Nephron (organoid): ENCODE data around the gene PTCD2.

Source experiments
- H3K27ac Mint-ChIP-seq, 3 experiments: 2 replicates each; pipeline ENCODE4 v1.8.0; 2020; ENCODE audit warnings: mixed read lengths in 3 of 3, mild to moderate bottlenecking in 2 of 3, moderate library complexity in 1 of 3
- H3K27me3 Mint-ChIP-seq: 2 replicates; pipeline ENCODE4 v1.8.0; 2021; ENCODE audit warnings: low read depth, mild to moderate bottlenecking, moderate library complexity, mixed read lengths
- H3K36me3 Mint-ChIP-seq: 2 replicates; pipeline ENCODE4 v1.8.0; 2020; ENCODE audit warnings: low read depth, mixed read lengths
- H3K4me1 Mint-ChIP-seq: 2 replicates; pipeline ENCODE4 v1.8.0; 2020; ENCODE audit warnings: mixed read lengths
- H3K4me3 Mint-ChIP-seq, 3 experiments: 2 replicates each; pipeline ENCODE4 v1.8.0; 2020; ENCODE audit warnings: mild to moderate bottlenecking in 3 of 3, mixed read lengths in 3 of 3, moderate library complexity in 2 of 3
- H3K9me3 Mint-ChIP-seq: 2 replicates; pipeline ENCODE4 v1.8.0; 2020; ENCODE audit warnings: mixed read lengths
- CTCF ChIP-seq, 3 experiments: fragments of 200-600 bp; sonication (generic); IDR thresholded peaks; one replicate each; pipeline ENCODE4 v1.5.0; 2021; ENCODE audit warnings: antibody characterized with exemption in 3 of 3; ENCODE audit not compliant: unreplicated experiment in 3 of 3

The PTCD2 gene

GRCh38 chr5:72280581-72281069 lies 39.5 kb upstream of the PTCD2 start:
- H3K27ac Mint-ChIP-seq: peak overlapping the region in 2 of 3 experiments; percentile 59 to 92
- no peak overlapping the region for H3K4me3 Mint-ChIP-seq
- H3K36me3 Mint-ChIP-seq: peaks cover 53% of the 10 kb centered on the region
- no peaks in the 10 kb centered on the region for H3K27me3 Mint-ChIP-seq
- peaks cover 32% of the 10 kb centered on the region for H3K4me1 Mint-ChIP-seq
- peaks cover 22% of the 10 kb centered on the region for H3K9me3 Mint-ChIP-seq
- TF ChIP-seq CTCF (IDR thresholded peaks at IDR 0.05; ENCODE audit: unreplicated experiment in 3 of 3): peak; percentile 42 to 51 (median 49)

- TF ChIP-seq CTCF (IDR thresholded peaks at IDR 0.05; ENCODE audit: unreplicated experiment in 3 of 3): no peak
- no peak overlapping the region for H3K4me3 Mint-ChIP-seq
- H3K27ac Mint-ChIP-seq: peak overlapping the region; percentile 59 to 92 (median 89)
Measured at GRCh38 chr5:72281430-72281763, 38.8 kb upstream of the PTCD2 start.

GRCh38 chr5:72281764-72282499 lies 38.2 kb upstream of the PTCD2 start:
- Mint-ChIP-seq H3K9me3 (peaks cover 11% of the 10 kb centered on the region), H3K36me3 (peaks cover 50% of the 10 kb centered on the region), H3K4me3 (peak overlapping the region in 1 of 3 experiments; percentile 19), H3K27me3 (no peaks in the 10 kb centered on the region), H3K4me1 (peaks cover 32% of the 10 kb centered on the region), H3K27ac (peak overlapping the region; percentile 80 to 92 (median 89))
- no peak for TF ChIP-seq CTCF (IDR thresholded peaks at IDR 0.05; ENCODE audit: unreplicated experiment in 3 of 3)

More at GRCh38 chr5:72281430-72281763, 38.8 kb upstream of the PTCD2 start:
- Mint-ChIP-seq H3K36me3 (peaks cover 50% of the 10 kb centered on the region), H3K4me1 (peaks cover 32% of the 10 kb centered on the region), H3K9me3 (peaks cover 14% of the 10 kb centered on the region), H3K27me3 (no peaks in the 10 kb centered on the region)

GRCh38 chr5:72282878-72283277 lies 37.3 kb upstream of the PTCD2 start:
- H3K4me3 Mint-ChIP-seq: peak overlapping the region in 1 of 3 experiments; percentile 8
- H3K27me3 Mint-ChIP-seq: no peaks in the 10 kb centered on the region
- H3K36me3 Mint-ChIP-seq: peaks cover 48% of the 10 kb centered on the region
- TF ChIP-seq CTCF (IDR thresholded peaks at IDR 0.05; ENCODE audit: unreplicated experiment in 3 of 3): no peak
- H3K4me1 Mint-ChIP-seq: peaks cover 32% of the 10 kb centered on the region
- H3K27ac Mint-ChIP-seq: peak overlapping the region; percentile 84 to 95 (median 89)
- peaks cover 4% of the 10 kb centered on the region for H3K9me3 Mint-ChIP-seq

- peaks cover 32% of the 10 kb centered on the region for H3K4me1 Mint-ChIP-seq
- H3K27ac Mint-ChIP-seq: peak overlapping the region; percentile 84 to 95 (median 89)
- no peaks in the 10 kb centered on the region for H3K27me3 Mint-ChIP-seq
- peaks cover 3% of the 10 kb centered on the region for H3K9me3 Mint-ChIP-seq
- no peak for TF ChIP-seq CTCF (IDR thresholded peaks at IDR 0.05; ENCODE audit: unreplicated experiment in 3 of 3)
- peaks cover 48% of the 10 kb centered on the region for H3K36me3 Mint-ChIP-seq
- H3K4me3 Mint-ChIP-seq: no peak overlapping the region
Measured at GRCh38 chr5:72283358-72283757, 36.8 kb upstream of the PTCD2 start.
